ENCODE data around the gene LIMCH1.
"Not testable (repeated sequence)": the region's sequence is repeated elsewhere in the genome, so short reads cannot be mapped to it uniquely, and the experiment has no call there.

The LIMCH1 gene

DNA sequence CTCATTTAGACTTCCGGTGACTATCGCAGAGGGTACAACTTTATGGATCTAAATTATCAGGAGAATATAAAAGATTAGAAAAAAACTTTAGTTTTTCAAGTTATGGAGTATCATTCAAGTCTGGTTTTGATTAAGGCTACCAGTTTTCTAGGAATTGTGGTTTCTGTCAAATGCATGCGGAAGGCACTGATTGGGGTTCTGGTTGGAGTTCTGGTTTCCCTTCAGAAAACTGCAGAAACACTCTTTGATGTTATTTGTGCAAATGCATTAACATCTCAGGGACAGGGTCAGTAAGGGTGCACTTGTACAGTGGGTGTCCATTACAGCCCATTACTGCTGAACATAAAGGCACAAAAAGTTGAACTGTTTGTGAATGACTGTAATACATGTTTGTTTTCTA is 100.2 kb downstream of the LIMCH1 start:
- no peak for DNase-seq (ENCODE audit: low read depth)
- TF ChIP-seq, protein P1, sequence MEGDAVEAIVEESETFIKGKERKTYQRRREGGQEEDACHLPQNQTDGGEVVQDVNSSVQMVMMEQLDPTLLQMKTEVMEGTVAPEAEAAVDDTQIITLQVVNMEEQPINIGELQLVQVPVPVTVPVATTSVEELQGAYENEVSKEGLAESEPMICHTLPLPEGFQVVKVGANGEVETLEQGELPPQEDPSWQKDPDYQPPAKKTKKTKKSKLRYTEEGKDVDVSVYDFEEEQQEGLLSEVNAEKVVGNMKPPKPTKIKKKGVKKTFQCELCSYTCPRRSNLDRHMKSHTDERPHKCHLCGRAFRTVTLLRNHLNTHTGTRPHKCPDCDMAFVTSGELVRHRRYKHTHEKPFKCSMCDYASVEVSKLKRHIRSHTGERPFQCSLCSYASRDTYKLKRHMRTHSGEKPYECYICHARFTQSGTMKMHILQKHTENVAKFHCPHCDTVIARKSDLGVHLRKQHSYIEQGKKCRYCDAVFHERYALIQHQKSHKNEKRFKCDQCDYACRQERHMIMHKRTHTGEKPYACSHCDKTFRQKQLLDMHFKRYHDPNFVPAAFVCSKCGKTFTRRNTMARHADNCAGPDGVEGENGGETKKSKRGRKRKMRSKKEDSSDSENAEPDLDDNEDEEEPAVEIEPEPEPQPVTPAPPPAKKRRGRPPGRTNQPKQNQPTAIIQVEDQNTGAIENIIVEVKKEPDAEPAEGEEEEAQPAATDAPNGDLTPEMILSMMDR (IDR thresholded peaks at IDR 0.05; ENCODE audit: low read depth, low read length): no peak
- H3K4me3 ChIP-seq (ENCODE audit: low read depth, low read length): no peak overlapping the region

DNA sequence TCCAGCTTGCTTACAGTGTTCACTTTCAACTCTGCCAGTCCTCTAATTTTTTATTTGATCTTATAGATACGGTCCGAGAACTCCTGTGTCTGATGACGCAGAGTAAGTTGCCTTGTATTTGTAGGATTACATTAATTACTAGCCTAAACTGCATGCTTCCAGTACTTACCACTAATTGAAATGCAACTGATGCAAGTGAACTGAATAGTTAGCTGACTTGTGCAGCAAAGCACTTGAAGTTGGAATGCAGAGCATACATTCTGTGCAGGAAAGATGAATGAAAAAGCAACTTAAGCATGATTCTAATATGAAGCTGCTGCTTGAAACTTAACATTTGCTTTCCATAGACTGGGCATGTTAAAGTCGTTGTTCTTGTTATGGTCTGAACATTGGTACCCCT is 100.9 kb downstream of the LIMCH1 start:
- DNase-seq (ENCODE audit: low read depth): no peak
- H3K4me3 ChIP-seq (ENCODE audit: low read depth, low read length): no peak overlapping the region
- no peak for TF ChIP-seq POLR2A (IDR thresholded peaks at IDR 0.05; ENCODE audit: extremely low read depth, insufficient read length)
- TF ChIP-seq, protein P1 (IDR thresholded peaks at IDR 0.05; ENCODE audit: low read depth, low read length): no peak
- TF ChIP-seq, protein P2, sequence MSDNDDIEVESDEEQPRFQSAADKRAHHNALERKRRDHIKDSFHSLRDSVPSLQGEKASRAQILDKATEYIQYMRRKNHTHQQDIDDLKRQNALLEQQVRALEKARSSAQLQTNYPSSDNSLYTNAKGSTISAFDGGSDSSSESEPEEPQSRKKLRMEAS (IDR thresholded peaks at IDR 0.05; ENCODE audit: low read depth, low read length): no peak

DNA sequence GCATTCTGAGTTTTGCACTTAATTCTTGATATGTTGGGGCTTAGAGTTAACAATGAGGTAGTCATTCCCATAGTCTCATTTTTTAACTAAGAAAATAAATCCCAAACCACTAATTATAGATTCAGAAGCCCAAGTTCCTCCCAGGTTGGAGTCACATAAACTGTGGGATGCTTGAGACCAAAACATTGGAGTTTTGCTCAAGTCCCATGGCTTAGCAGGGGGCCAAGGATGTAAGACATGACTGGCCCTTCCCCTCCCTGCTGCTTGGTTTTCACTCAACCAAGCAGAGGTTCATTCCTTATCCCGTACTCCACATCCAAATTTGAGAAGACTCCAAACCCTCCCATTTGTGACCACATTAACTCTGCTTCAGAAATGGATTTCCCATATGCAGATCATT is 101.3 kb downstream of the LIMCH1 start:
- DNase-seq (ENCODE audit: low read depth): no peak
- TF ChIP-seq, protein P2 (IDR thresholded peaks at IDR 0.05; ENCODE audit: low read depth, low read length): no peak
- TF ChIP-seq POLR2A (IDR thresholded peaks at IDR 0.05; ENCODE audit: extremely low read depth, insufficient read length) (no peak), MYC (IDR thresholded peaks at IDR 0.05; ENCODE audit: low read depth, low read length) (no peak)
- TF ChIP-seq, protein P1 (IDR thresholded peaks at IDR 0.05; ENCODE audit: low read depth, low read length): no peak
- H3K4me3 ChIP-seq (ENCODE audit: low read depth, low read length): no peak overlapping the region

DNA sequence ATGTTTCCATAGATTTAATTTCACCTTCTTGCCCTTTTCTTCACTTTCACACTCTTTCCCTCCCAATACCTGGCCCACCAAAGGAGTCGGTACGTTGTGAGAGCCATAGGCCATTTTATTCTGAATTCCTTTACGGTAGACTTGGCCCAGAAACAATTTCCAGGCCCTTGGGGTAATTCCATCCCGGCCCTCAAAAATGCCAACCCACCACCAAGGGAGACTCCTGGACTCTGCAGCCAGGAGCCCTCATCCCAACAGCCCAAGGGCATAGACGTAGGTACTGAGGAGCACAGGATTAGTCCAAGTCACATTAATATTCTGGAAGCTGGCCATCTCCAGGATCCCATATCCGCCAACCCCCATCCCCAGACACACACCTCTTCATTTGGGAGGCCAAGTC is 102.9 kb downstream of the LIMCH1 start:
- DNase-seq (ENCODE audit: low read depth): no peak
- H3K4me3 ChIP-seq (ENCODE audit: low read depth, low read length): no peak overlapping the region
- TF ChIP-seq POLR2A (IDR thresholded peaks at IDR 0.05; ENCODE audit: extremely low read depth, insufficient read length): no peak
- TF ChIP-seq, protein P1 (IDR thresholded peaks at IDR 0.05; ENCODE audit: low read depth, low read length): no peak
- no peak for TF ChIP-seq MYC (IDR thresholded peaks at IDR 0.05; ENCODE audit: low read depth, low read length)
- TF ChIP-seq, protein P2 (IDR thresholded peaks at IDR 0.05; ENCODE audit: low read depth, low read length): no peak

DNA sequence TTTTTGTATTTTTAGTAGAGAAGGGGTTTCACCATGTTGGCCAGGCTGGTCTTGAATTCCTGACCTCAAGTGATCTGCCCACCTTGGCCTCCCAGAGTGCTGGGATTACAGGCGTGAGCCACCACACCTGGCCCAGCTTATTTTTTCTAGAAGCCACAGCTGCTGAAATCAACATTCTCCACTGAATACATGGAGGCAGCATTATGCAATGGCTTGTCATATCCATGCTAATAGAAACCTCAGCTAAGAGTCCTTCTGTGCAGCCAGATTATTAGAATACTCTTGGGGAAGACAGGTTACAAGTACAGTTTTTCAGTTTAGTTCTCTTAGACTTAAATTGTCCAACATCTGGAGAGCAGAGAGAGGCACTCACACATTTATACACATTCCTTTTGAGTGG is 104.8 kb downstream of the LIMCH1 start:
- DNase-seq (ENCODE audit: low read depth); H3K4me3 ChIP-seq (ENCODE audit: low read depth, low read length): not testable (repeated sequence)

DNA sequence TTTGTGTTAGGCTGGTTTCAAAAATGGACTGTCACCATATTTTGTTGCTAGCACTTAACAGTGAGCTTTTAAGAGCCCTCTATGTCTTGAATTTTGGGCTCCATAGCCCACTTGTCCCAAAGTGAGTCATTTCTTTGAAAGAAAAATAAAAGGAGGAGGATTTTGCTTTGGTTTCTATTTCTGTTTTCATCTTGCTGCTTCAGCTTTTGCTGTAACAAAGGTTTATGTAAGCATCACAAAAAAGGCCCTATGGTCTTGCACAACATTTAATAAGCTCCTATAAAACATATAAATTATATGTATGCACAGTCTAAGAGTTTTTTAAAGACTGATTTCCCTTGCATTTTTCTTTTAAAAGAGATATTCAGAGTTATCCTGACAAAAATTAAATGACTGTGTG is 105.4 kb downstream of the LIMCH1 start:
- TF ChIP-seq POLR2A (IDR thresholded peaks at IDR 0.05; ENCODE audit: extremely low read depth, insufficient read length): no peak
- TF ChIP-seq MYC (IDR thresholded peaks at IDR 0.05; ENCODE audit: low read depth, low read length): no peak
- TF ChIP-seq, protein P1 (IDR thresholded peaks at IDR 0.05; ENCODE audit: low read depth, low read length): no peak
- TF ChIP-seq, protein P2 (IDR thresholded peaks at IDR 0.05; ENCODE audit: low read depth, low read length): no peak
- H3K4me3 ChIP-seq (ENCODE audit: low read depth, low read length): no peak overlapping the region
- no peak for DNase-seq (ENCODE audit: low read depth)

All from NB4 (cell line).